Activated T-helper 9 cell treated with anti-CD3 and anti-CD28 coated beads, Interleukin-2, amount 50 U/mL, for 16 hours (primary cell): ENCODE measurements around the gene USP51.
"Not testable (repeated sequence)": the region's sequence is repeated elsewhere in the genome, so short reads cannot be mapped to it uniquely, and the experiment has no call there.

Experiments
- DNase-seq: peaks from one replicate; pipeline ENCODE4 v3.0.0-alpha.2; 2020; ENCODE audit warnings: low read depth

The USP51 gene

GRCh38 chrX:55465108-55465507, 24.5 kb downstream of the USP51 start:
- DNase-seq: not testable (repeated sequence)

GRCh38 chrX:55464050-55464449, 25.6 kb downstream of the USP51 start:
- not testable (repeated sequence) for DNase-seq

- DNase-seq: not testable (repeated sequence)
Measured at GRCh38 chrX:55459926-55460325, 29.7 kb downstream of the USP51 start.

- DNase-seq: not testable (repeated sequence)
Measured at GRCh38 chrX:55459426-55459825, 30.2 kb downstream of the USP51 start.

DNA sequence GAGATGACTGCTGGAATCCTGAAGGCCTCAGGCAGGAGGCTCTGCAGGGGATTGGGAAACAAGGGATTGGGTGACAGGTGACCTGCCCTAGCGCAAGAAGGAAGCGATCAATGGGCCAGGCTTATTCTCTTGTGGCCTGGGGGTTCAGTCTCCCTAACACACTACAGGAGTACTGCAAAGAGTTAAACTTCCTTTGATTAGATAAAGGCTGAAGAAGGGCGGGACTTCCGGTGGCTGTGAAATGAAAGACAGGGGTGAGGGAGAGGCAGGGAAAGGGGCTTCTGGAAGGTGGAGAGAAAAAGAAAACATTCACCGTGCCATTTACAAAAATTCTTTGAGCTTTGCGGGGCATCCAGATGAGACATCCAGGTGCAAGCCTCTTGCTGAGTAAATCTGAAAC, 33.9 kb downstream of the USP51 start:
- not testable (repeated sequence) for DNase-seq

DNA sequence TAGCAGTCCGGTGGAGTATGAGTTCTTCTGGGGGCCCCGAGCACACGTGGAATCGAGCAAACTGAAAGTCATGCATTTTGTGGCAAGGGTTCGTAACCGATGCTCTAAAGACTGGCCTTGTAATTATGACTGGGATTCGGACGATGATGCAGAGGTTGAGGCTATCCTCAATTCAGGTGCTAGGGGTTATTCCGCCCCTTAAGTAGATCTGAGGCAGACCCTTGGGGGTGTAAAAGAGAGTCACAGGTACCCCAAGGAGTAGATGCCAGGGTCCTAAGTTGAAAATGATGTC, 36.9 kb downstream of the USP51 start:
- no peak for DNase-seq

DNA sequence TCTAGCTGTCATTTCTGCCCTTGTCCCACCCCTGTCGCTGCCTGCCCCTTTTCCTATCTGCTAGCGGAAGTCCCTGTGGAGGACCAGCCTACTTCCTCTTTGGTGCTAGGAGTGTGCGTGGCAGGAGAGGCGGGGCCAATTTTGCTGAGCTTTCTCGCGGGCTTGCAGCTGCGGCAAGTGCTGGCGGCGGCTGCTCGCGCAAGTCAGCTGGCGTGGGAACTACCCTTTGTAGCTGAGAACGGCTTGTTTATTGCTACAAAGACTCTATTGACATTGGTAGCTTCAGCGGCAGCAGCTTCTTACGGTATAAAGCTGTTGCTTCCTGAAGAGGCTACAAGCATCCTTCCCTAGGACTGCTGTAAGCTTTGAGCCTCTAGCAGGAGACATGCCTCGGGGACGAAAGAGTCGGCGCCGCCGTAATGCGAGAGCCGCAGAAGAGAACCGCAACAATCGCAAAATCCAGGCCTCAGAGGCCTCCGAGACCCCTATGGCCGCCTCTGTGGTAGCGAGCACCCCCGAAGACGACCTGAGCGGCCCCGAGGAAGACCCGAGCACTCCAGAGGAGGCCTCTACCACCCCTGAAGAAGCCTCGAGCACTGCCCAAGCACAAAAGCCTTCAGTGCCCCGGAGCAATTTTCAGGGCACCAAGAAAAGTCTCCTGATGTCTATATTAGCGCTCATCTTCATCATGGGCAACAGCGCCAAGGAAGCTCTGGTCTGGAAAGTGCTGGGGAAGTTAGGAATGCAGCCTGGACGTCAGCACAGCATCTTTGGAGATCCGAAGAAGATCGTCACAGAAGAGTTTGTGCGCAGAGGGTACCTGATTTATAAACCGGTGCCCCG, 37.4 kb downstream of the USP51 start, which contains the start of gene MAGEH1:
Gene MAGEH1, plus strand, starts transcription at position 138 of the 843 bp plus-strand sequence. Its CDS starts 248 bp downstream, at position 386.
- DNase-seq: peak; percentile 60

DNA sequence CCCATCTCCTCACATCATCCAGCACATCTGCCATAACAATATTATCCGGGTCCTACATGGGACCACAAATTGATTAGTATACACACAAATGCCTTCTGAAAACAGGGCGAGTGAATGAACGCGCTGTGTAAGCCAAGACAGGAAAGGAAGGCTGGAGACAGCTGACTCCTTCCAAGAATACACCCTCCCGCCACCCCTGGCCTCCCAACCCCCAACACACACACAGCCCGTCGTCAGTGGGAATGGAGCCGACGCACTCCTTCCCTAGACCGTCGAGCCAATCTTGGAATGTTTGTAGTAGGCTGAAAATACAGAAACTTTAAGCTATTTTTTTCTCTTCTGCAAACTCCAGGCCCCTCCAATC, 38.0 kb downstream of the USP51 start:
- no peak for DNase-seq

- DNase-seq: no peak
Measured at GRCh38 chrX:55451141-55451540, 38.5 kb downstream of the USP51 start.

DNA sequence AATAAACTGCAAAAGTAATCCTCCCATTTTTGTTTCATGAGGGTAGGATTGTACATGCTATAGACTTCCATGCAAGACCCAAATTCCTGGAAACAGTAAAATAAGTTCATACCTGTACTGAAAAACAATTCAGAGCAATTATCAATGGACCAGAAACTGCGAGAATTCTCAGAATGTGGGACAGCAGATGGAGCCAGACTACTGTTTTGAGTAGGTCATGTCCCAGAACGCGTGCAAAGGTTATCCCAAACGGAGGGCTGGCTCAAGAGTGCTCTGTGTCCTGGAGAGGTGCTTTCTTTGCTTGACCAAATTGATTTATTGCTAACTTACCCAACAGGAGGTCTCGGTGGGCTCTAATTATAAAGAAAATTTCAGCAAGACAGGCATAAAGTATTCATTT, 39.4 kb downstream of the USP51 start:
- no peak for DNase-seq

DNA sequence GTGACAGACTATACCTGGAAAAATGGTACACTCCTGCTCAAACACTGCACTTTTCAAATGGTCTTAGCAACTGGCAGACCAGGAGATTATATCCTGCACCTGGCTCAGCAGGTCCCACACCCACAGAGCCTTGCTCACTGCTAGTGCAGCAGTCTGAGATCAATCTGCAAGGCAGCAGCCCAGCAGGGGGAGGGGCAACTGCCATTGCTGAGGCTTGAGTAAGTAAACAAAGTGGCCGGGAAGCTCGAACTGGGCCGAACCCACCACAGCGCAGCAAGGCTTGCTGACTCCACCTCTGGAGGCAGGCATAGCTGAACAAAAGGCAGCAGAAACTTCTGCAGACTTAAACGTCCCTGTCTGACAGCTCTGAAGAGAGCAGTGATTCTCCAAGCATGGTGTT, 46.2 kb downstream of the USP51 start:
- not testable (repeated sequence) for DNase-seq
